H1 (cell line): Measurements from ENCODE around the gene GNAL.

ENCODE experiments used
- CEBPB ChIP-seq: IDR thresholded peaks from 2 replicates; pipeline ENCODE4 v1.6.1; 2012; ENCODE audit warnings: low read depth, low read length
- CREB1 ChIP-seq: IDR thresholded peaks from 2 replicates; pipeline ENCODE4 v1.6.1; 2012; ENCODE audit warnings: inconsistent platforms
- CTCF ChIP-seq, 3 experiments: IDR thresholded peaks; 1 replicate in 2 of 3; 2 replicates in 1 of 3; pipeline versions ENCODE4 v1.5.1 to v1.6.1; 2011; ENCODE audit warnings: low read length in 3 of 3, mild to moderate bottlenecking in 3 of 3, inconsistent platforms in 2 of 3, low read depth in 1 of 3, moderate library complexity in 1 of 3; ENCODE audit not compliant: insufficient read depth in 1 of 3; ENCODE audit errors: control extremely low read depth in 1 of 3
- EP300 ChIP-seq, 2 experiments: IDR thresholded peaks; 1 replicate in 1 of 2; 2 replicates in 1 of 2; pipeline ENCODE4 v1.6.1; 2011 to 2012; ENCODE audit warnings: low read depth in 2 of 2, low read length in 2 of 2, mild to moderate bottlenecking in 2 of 2, borderline replicate concordance in 1 of 2, inconsistent platforms in 1 of 2, moderate library complexity in 1 of 2
- EZH2 ChIP-seq: fragments of 200-600 bp; sonication (generic); IDR thresholded peaks from 2 replicates; pipeline ENCODE4 v1.7.1; 2012; ENCODE audit warnings: low read depth, mild to moderate bottlenecking, moderate library complexity, low read length, inconsistent platforms; ENCODE audit not compliant: severe bottlenecking
- FOSL1 ChIP-seq: IDR thresholded peaks from 2 replicates; pipeline ENCODE4 v1.6.1; 2011; ENCODE audit warnings: mild to moderate bottlenecking, low read depth, low read length, moderate library complexity; ENCODE audit not compliant: insufficient read depth
- KDM5A ChIP-seq: fragments of 200-600 bp; IDR thresholded peaks from 2 replicates; pipeline ENCODE4 v1.7.1; 2012; ENCODE audit warnings: mild to moderate bottlenecking, low read length, inconsistent platforms, mixed read lengths
- POLR2A ChIP-seq, 2 experiments: IDR thresholded peaks; 1 replicate in 1 of 2; 2 replicates in 1 of 2; pipeline ENCODE4 v1.6.1; 2011; ENCODE audit warnings: low read depth in 2 of 2, low read length in 2 of 2, mild to moderate bottlenecking in 2 of 2; ENCODE audit errors: control extremely low read depth in 1 of 2
- POLR2AphosphoS5 ChIP-seq: IDR thresholded peaks from 2 replicates; pipeline ENCODE4 v1.6.1; 2011; ENCODE audit warnings: low read depth, low read length
- SIX5 ChIP-seq: IDR thresholded peaks from 2 replicates; pipeline ENCODE4 v1.6.1; 2011; ENCODE audit warnings: mild to moderate bottlenecking, low read depth, low read length
- SP1 ChIP-seq: IDR thresholded peaks from 2 replicates; pipeline ENCODE4 v1.6.1; 2011; ENCODE audit warnings: low read depth, low read length
- TBP ChIP-seq: IDR thresholded peaks from 2 replicates; pipeline ENCODE4 v1.6.1; 2011; ENCODE audit warnings: low read depth, low read length, improper control_type of control experiment

- TF ChIP-seq EZH2 (no peak), CTCF (IDR thresholded peaks at IDR 0.05; ENCODE audit: control extremely low read depth in 1 of 3, insufficient read depth in 1 of 3, low read depth in 1 of 3, low read length in 3 of 3) (no peak), POLR2AphosphoS5 (no peak), CREB1 (no peak), EP300 (IDR thresholded peaks at IDR 0.05; ENCODE audit: borderline replicate concordance in 1 of 2, low read depth in 2 of 2, low read length in 2 of 2) (no peak), SIX5 (no peak), TBP (no peak), CEBPB (no peak), SP1 (no peak), KDM5A (no peak), FOSL1 (no peak), POLR2A (IDR thresholded peaks at IDR 0.05; ENCODE audit: control extremely low read depth in 1 of 2, low read depth in 2 of 2, low read length in 2 of 2) (no peak)
Observed at GRCh38 chr18:11821208-11821607, 132.1 kb downstream of the GNAL start.
